SK-N-SH (cell line): ENCODE data around the gene MYCT1. TPM values are rescaled to one million over a fixed set of nuclear protein-coding genes. Genes with fewer than 3 reads are reported as not detected.
A peak's percentile ranks its signal among the peaks of the same experiment; 100 is the strongest.

Experiments used
- CTCF ChIA-PET: fragments of 300-600, 350-600 bp; formaldehyde crosslinking; extraction: SDS; loops from one replicate; lab custom pipeline; 2021; lab: Yijun Ruan, JAX
- POLR2A ChIA-PET: fragments of 350-600 bp; sonication (Branson Sonifier 250); formaldehyde crosslinking; extraction: SDS; loops from one replicate; lab custom pipeline; 2020; ENCODE audit warnings: antibody characterized with exemption, inconsistent platforms; lab: Yijun Ruan, JAX
- DNase-seq: peaks from one replicate; pipeline ENCODE4 v3.0.0; 2012
- H2AFZ ChIP-seq: fragments of 200-600 bp; sonication (generic); 2 replicates; pipeline ENCODE4 v1.8.1; 2016; ENCODE audit warnings: antibody characterized with exemption, mild to moderate bottlenecking, low read depth
- H3F3A ChIP-seq: fragments of 200-600 bp; sonication (generic); replicated peaks from 2 replicates; pipeline ENCODE3; 2016; ENCODE audit warnings: antibody characterized with exemption, mild to moderate bottlenecking; ENCODE audit not compliant: insufficient read depth
- H3K27ac ChIP-seq, 2 experiments: fragments of 200-500 bp in 1 of 2; fragments of 200-600 bp in 1 of 2; sonication (Bioruptor generic) in 1 of 2; sonication (generic), shearing (Covaris generic) in 1 of 2; 2 replicates each; pipeline versions ENCODE4 v1.5.1 to v1.6.1; 2014 to 2016; ENCODE audit warnings: low read depth in 2 of 2, inconsistent platforms in 1 of 2, low read length in 1 of 2, mild to moderate bottlenecking in 1 of 2, mixed read lengths in 1 of 2
- H3K27me3 ChIP-seq: fragments of 200-600 bp; sonication (generic), shearing (Covaris generic); 2 replicates; pipeline ENCODE4 v1.6.1; 2016; ENCODE audit warnings: mixed run types; ENCODE audit not compliant: insufficient read depth
- H3K36me3 ChIP-seq, 2 experiments: fragments of 200-500 bp in 1 of 2; fragments of 200-600 bp in 1 of 2; sonication (Bioruptor generic) in 1 of 2; sonication (generic) in 1 of 2; replicated peaks in 1 of 2; 2 replicates each; pipeline versions ENCODE3 to v1.5.1; 2014 to 2016; ENCODE audit warnings: low read length in 1 of 2, mild to moderate bottlenecking in 1 of 2; ENCODE audit not compliant: insufficient read depth in 2 of 2, control insufficient read depth in 1 of 2
- H3K4me1 ChIP-seq, 2 experiments: fragments of 200-500 bp in 1 of 2; fragments of 200-600 bp in 1 of 2; sonication (Bioruptor generic) in 1 of 2; sonication (generic), shearing (Covaris generic) in 1 of 2; 2 replicates each; pipeline versions ENCODE4 v1.5.1 to v1.6.1; 2014 to 2016; ENCODE audit warnings: low read depth in 1 of 2, low read length in 1 of 2, mixed run types in 1 of 2; ENCODE audit not compliant: insufficient read depth in 2 of 2, control insufficient read depth in 1 of 2
- H3K4me2 ChIP-seq: fragments of 200-600 bp; sonication (generic), shearing (Covaris generic); 2 replicates; pipeline ENCODE4 v1.6.1; 2017; ENCODE audit warnings: mixed run types
- H3K4me3 ChIP-seq, 2 experiments: fragments of 200-500 bp in 1 of 2; fragments of 200-600 bp in 1 of 2; sonication (Bioruptor generic) in 1 of 2; sonication (generic), shearing (Covaris generic) in 1 of 2; 2 replicates each; pipeline versions ENCODE4 v1.5.1 to v1.8.1; 2014 to 2016; ENCODE audit warnings: low read depth in 2 of 2, inconsistent platforms in 1 of 2, low read length in 1 of 2, mild to moderate bottlenecking in 1 of 2, mixed read lengths in 1 of 2, moderate library complexity in 1 of 2
- H3K79me2 ChIP-seq: fragments of 200-600 bp; sonication (generic); 2 replicates; pipeline ENCODE4 v1.8.1; 2017; ENCODE audit warnings: mild to moderate bottlenecking; ENCODE audit not compliant: insufficient read depth
- H3K9ac ChIP-seq: fragments of 200-600 bp; sonication (generic); 2 replicates; pipeline ENCODE4 v1.6.1; 2017; ENCODE audit warnings: mixed run types
- H3K9me2 ChIP-seq: fragments of 200-600 bp; sonication (generic); 2 replicates; pipeline ENCODE4 v1.6.1; 2017; ENCODE audit warnings: mixed run types
- H3K9me3 ChIP-seq: fragments of 200-600 bp; sonication (generic); 2 replicates; pipeline ENCODE4 v1.6.1; 2017; ENCODE audit warnings: mixed run types, mild to moderate bottlenecking, moderate library complexity
- H4K20me1 ChIP-seq: fragments of 200-600 bp; sonication (generic); 2 replicates; pipeline ENCODE4 v1.6.1; 2017; ENCODE audit warnings: mild to moderate bottlenecking, mixed run types; ENCODE audit not compliant: insufficient read depth
- ELF1 ChIP-seq: IDR thresholded peaks from 2 replicates; pipeline ENCODE4 v1.4.0; 2012
- GABPA ChIP-seq: IDR thresholded peaks from 2 replicates; pipeline ENCODE4 v1.4.0; 2012; ENCODE audit warnings: low read depth, mild to moderate bottlenecking
- GATA2 ChIP-seq: sonication (generic); formaldehyde crosslinking; IDR thresholded peaks from 2 replicates; pipeline ENCODE4 v1.5.0; 2020; ENCODE audit warnings: mild to moderate bottlenecking, missing genetic modification reagents
- NRF1 ChIP-seq: IDR thresholded peaks from 2 replicates; pipeline ENCODE4 v1.6.1; 2012; ENCODE audit warnings: low read depth, mild to moderate bottlenecking, low read length
- RFX5 ChIP-seq: IDR thresholded peaks from 2 replicates; pipeline ENCODE4 v1.6.1; 2012; ENCODE audit warnings: mild to moderate bottlenecking, improper control_type of control experiment, low read length
- RXRA ChIP-seq: IDR thresholded peaks from 2 replicates; pipeline ENCODE4 v1.4.0; 2012; ENCODE audit warnings: low read depth, mild to moderate bottlenecking, borderline replicate concordance
- SIN3A ChIP-seq: IDR thresholded peaks from 2 replicates; pipeline ENCODE4 v1.6.1; 2012; ENCODE audit warnings: low read depth, mild to moderate bottlenecking, low read length, moderate library complexity, borderline replicate concordance
- TEAD4 ChIP-seq: IDR thresholded peaks from 2 replicates; pipeline ENCODE4 v1.4.0; 2012; ENCODE audit warnings: mild to moderate bottlenecking, borderline replicate concordance; ENCODE audit not compliant: insufficient read depth
- WGBS: methylation state at CpG from one replicate; pipeline ENCODE4 v1.1.6; 2017; ENCODE audit warnings: low lambda C conversion rate; 5-methylcytosine and 5-hydroxymethylcytosine counted together
- polyA plus RNA-seq, 3 experiments: library from polyadenylated mRNA; depleted of rRNA; stranded (reverse); fragments of >200 nt; gene quantifications; 2 replicates each; pipeline ENCODE4 v1.2.3, GENCODE V29; 2012
- TF ChIP-seq, protein P1 (sequence below): fragments of 150-350 bp; IDR thresholded peaks from 2 replicates; pipeline ENCODE4 v1.6.1; 2016; ENCODE audit warnings: mild to moderate bottlenecking, low read depth, low read length
- TF ChIP-seq, protein P2 (sequence below): IDR thresholded peaks from 2 replicates; pipeline ENCODE4 v1.4.0; 2012; ENCODE audit warnings: low read depth, borderline replicate concordance
- TF ChIP-seq, protein P3 (sequence below): fragments of 150-350 bp; IDR thresholded peaks from 2 replicates; pipeline ENCODE4 v1.6.1; 2017; ENCODE audit warnings: antibody characterized with exemption, low read length, low read depth, borderline replicate concordance
- TF ChIP-seq, protein P4 (sequence below): fragments of 200-600 bp; sonication (generic); IDR thresholded peaks from 2 replicates; pipeline ENCODE4 v1.6.1; 2017; ENCODE audit warnings: antibody characterized with exemption, mild to moderate bottlenecking, moderate library complexity
- TF ChIP-seq, protein P5 (sequence below): IDR thresholded peaks from 2 replicates; pipeline ENCODE4 v1.6.1; 2012; ENCODE audit warnings: mild to moderate bottlenecking, low read depth, low read length, moderate library complexity
- TF ChIP-seq, protein P6 (sequence below): IDR thresholded peaks from 2 replicates; pipeline ENCODE4; 2012

MYCT1 gene
- polyA plus RNA-seq, 1 of the 3 experiments (the other 2 are of a cell fraction) = 7.6 TPM

DNA sequence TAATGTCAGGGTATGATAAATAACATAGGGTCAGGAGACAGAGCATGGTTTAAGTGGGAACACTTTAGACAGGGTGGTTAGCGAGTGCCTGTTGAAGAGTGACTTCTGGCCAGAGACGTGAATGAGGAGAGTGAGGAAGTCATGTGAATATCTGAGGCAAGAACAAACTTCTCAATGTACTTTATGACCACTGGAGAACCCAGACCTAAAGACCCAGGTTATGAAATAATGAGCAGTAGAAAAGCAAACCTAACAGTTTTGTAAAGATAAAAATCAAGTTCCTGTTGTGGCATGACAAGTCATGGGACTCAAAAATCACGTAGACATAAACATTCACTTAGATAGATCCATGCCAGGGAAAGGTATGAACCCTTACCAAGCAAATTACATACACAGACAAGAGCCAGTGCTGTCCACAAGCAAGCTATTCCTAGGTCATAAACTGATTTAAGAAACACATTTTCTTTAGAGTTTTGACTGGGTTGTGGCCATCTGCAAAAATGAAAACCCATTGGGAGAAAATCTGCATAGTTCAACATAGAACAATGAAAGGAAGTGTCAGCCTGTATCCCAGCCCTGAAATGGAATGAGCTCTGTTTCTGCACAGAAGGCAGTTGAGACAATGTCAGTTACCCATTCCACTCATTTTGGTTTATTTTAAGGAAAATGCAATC, 2.2 kb upstream of the MYCT1 start:
- POLR2A ChIA-PET = no interaction called here

More for the DNA sequence above, 2.2 kb upstream of the MYCT1 start:
- H3K36me3 ChIP-seq = no peaks in the 10 kb centered on the region
- WGBS = 59% methylated on average over 3 of the region's 3 CpGs
- DNase-seq = no peak
- no peaks in the 10 kb centered on the region; a peak in 2 of 4 replicates for H3K4me1 ChIP-seq
- H3K4me2 ChIP-seq = no peak overlapping the region
- no peaks in the 10 kb centered on the region for H4K20me1 ChIP-seq
- H3F3A ChIP-seq = peaks cover 30% of the 10 kb centered on the region
- CTCF ChIA-PET = no interaction called here
- no peaks in the 10 kb centered on the region for H3K27me3 ChIP-seq
- no peaks in the 10 kb centered on the region for H3K9me2 ChIP-seq
- H3K79me2 ChIP-seq = peaks cover 28% of the 10 kb centered on the region
- H3K27ac ChIP-seq = peak overlapping the region in 1 of 2 experiments; percentile 92; a peak in 2 of 4 replicates
- peak overlapping the region; percentile 80; the same call in 1 of the 2 replicates for H3K9ac ChIP-seq
- TF ChIP-seq, protein P1, sequence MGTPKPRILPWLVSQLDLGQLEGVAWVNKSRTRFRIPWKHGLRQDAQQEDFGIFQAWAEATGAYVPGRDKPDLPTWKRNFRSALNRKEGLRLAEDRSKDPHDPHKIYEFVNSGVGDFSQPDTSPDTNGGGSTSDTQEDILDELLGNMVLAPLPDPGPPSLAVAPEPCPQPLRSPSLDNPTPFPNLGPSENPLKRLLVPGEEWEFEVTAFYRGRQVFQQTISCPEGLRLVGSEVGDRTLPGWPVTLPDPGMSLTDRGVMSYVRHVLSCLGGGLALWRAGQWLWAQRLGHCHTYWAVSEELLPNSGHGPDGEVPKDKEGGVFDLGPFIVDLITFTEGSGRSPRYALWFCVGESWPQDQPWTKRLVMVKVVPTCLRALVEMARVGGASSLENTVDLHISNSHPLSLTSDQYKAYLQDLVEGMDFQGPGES = no peak
- TF ChIP-seq RFX5 = no peak
- TF ChIP-seq GATA2 (CRISPR knock-in tag) = no peak
- TF ChIP-seq GABPA = no peak
- TF ChIP-seq, protein P2, sequence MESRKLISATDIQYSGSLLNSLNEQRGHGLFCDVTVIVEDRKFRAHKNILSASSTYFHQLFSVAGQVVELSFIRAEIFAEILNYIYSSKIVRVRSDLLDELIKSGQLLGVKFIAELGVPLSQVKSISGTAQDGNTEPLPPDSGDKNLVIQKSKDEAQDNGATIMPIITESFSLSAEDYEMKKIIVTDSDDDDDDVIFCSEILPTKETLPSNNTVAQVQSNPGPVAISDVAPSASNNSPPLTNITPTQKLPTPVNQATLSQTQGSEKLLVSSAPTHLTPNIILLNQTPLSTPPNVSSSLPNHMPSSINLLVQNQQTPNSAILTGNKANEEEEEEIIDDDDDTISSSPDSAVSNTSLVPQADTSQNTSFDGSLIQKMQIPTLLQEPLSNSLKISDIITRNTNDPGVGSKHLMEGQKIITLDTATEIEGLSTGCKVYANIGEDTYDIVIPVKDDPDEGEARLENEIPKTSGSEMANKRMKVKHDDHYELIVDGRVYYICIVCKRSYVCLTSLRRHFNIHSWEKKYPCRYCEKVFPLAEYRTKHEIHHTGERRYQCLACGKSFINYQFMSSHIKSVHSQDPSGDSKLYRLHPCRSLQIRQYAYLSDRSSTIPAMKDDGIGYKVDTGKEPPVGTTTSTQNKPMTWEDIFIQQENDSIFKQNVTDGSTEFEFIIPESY = no peak
- TF ChIP-seq, protein P3, sequence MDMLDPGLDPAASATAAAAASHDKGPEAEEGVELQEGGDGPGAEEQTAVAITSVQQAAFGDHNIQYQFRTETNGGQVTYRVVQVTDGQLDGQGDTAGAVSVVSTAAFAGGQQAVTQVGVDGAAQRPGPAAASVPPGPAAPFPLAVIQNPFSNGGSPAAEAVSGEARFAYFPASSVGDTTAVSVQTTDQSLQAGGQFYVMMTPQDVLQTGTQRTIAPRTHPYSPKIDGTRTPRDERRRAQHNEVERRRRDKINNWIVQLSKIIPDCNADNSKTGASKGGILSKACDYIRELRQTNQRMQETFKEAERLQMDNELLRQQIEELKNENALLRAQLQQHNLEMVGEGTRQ = no peak
- TF ChIP-seq, protein P4, sequence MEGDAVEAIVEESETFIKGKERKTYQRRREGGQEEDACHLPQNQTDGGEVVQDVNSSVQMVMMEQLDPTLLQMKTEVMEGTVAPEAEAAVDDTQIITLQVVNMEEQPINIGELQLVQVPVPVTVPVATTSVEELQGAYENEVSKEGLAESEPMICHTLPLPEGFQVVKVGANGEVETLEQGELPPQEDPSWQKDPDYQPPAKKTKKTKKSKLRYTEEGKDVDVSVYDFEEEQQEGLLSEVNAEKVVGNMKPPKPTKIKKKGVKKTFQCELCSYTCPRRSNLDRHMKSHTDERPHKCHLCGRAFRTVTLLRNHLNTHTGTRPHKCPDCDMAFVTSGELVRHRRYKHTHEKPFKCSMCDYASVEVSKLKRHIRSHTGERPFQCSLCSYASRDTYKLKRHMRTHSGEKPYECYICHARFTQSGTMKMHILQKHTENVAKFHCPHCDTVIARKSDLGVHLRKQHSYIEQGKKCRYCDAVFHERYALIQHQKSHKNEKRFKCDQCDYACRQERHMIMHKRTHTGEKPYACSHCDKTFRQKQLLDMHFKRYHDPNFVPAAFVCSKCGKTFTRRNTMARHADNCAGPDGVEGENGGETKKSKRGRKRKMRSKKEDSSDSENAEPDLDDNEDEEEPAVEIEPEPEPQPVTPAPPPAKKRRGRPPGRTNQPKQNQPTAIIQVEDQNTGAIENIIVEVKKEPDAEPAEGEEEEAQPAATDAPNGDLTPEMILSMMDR = no peak
- TF ChIP-seq TEAD4 = no peak
- TF ChIP-seq ELF1 = no peak
- TF ChIP-seq, protein P5, sequence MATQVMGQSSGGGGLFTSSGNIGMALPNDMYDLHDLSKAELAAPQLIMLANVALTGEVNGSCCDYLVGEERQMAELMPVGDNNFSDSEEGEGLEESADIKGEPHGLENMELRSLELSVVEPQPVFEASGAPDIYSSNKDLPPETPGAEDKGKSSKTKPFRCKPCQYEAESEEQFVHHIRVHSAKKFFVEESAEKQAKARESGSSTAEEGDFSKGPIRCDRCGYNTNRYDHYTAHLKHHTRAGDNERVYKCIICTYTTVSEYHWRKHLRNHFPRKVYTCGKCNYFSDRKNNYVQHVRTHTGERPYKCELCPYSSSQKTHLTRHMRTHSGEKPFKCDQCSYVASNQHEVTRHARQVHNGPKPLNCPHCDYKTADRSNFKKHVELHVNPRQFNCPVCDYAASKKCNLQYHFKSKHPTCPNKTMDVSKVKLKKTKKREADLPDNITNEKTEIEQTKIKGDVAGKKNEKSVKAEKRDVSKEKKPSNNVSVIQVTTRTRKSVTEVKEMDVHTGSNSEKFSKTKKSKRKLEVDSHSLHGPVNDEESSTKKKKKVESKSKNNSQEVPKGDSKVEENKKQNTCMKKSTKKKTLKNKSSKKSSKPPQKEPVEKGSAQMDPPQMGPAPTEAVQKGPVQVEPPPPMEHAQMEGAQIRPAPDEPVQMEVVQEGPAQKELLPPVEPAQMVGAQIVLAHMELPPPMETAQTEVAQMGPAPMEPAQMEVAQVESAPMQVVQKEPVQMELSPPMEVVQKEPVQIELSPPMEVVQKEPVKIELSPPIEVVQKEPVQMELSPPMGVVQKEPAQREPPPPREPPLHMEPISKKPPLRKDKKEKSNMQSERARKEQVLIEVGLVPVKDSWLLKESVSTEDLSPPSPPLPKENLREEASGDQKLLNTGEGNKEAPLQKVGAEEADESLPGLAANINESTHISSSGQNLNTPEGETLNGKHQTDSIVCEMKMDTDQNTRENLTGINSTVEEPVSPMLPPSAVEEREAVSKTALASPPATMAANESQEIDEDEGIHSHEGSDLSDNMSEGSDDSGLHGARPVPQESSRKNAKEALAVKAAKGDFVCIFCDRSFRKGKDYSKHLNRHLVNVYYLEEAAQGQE = no peak
- TF ChIP-seq NRF1 = no peak
- TF ChIP-seq, protein P6, sequence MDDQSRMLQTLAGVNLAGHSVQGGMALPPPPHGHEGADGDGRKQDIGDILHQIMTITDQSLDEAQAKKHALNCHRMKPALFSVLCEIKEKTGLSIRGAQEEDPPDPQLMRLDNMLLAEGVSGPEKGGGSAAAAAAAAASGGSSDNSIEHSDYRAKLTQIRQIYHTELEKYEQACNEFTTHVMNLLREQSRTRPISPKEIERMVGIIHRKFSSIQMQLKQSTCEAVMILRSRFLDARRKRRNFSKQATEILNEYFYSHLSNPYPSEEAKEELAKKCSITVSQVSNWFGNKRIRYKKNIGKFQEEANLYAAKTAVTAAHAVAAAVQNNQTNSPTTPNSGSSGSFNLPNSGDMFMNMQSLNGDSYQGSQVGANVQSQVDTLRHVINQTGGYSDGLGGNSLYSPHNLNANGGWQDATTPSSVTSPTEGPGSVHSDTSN = no peak
- no peak for TF ChIP-seq RXRA
- TF ChIP-seq SIN3A = no peak
- H3K9me3 ChIP-seq = no peaks in the 10 kb centered on the region
- H2AFZ ChIP-seq = peak overlapping the region; percentile 66
- no peak overlapping the region for H3K4me3 ChIP-seq
